Measurements from ENCODE around the gene FGF18. TPM values are rescaled to one million over a fixed set of nuclear protein-coding genes. Genes with fewer than 3 reads are reported as not detected.

FGF18 gene
- total RNA-seq, 1 donor from 2014 or later = 0.33 TPM

- intact Hi-C loops (cut with micrococcal nuclease) = no loop called here
Measured at GRCh38 chr5:171464829-171465228, 45.4 kb downstream of the FGF18 start.

GRCh38 chr5:171467107-171467506 is 47.7 kb downstream of the FGF18 start:
- H3K36me3 Mint-ChIP-seq (ENCODE audit: low read depth) = no peaks in the 10 kb centered on the region
- no peaks in the 10 kb centered on the region for H3K9me3 Mint-ChIP-seq
- no peaks in the 10 kb centered on the region for H3K4me1 Mint-ChIP-seq
- no peak overlapping the region for H3K27ac Mint-ChIP-seq
- intact Hi-C loops (cut with micrococcal nuclease) = no loop called here
- H3K4me3 Mint-ChIP-seq = no peak overlapping the region
- H3K27me3 Mint-ChIP-seq = peaks cover under 1% of the 10 kb centered on the region
- no peak for DNase-seq

More at GRCh38 chr5:171464829-171465228, 45.4 kb downstream of the FGF18 start:
- Mint-ChIP-seq H3K27me3 (no peaks in the 10 kb centered on the region), H3K4me1 (no peaks in the 10 kb centered on the region), H3K27ac (no peak overlapping the region), H3K36me3 (ENCODE audit: low read depth) (no peaks in the 10 kb centered on the region), H3K4me3 (no peak overlapping the region), H3K9me3 (no peaks in the 10 kb centered on the region)
- DNase-seq = no peak

GRCh38 chr5:171469326-171469725 is 49.9 kb downstream of the FGF18 start:
- Mint-ChIP-seq H3K4me3 (no peak overlapping the region), H3K36me3 (ENCODE audit: low read depth) (no peaks in the 10 kb centered on the region), H3K27me3 (peaks cover 3% of the 10 kb centered on the region), H3K9me3 (no peaks in the 10 kb centered on the region), H3K27ac (no peak overlapping the region), H3K4me1 (no peaks in the 10 kb centered on the region)
- intact Hi-C loops (cut with micrococcal nuclease) = no loop called here
- no peak for DNase-seq

GRCh38 chr5:171470420-171470819 is 51.0 kb downstream of the FGF18 start:
- intact Hi-C loops (cut with micrococcal nuclease) = no loop called here
- no peak overlapping the region for H3K27ac Mint-ChIP-seq
- H3K4me1 Mint-ChIP-seq = no peaks in the 10 kb centered on the region
- H3K4me3 Mint-ChIP-seq = no peak overlapping the region
- H3K27me3 Mint-ChIP-seq = peaks cover 3% of the 10 kb centered on the region
- DNase-seq = no peak
- no peaks in the 10 kb centered on the region for H3K36me3 Mint-ChIP-seq (ENCODE audit: low read depth)
- no peaks in the 10 kb centered on the region for H3K9me3 Mint-ChIP-seq

- no peaks in the 10 kb centered on the region for H3K4me1 Mint-ChIP-seq
- no peak for DNase-seq
- no peak overlapping the region for H3K27ac Mint-ChIP-seq
- no peak overlapping the region for H3K4me3 Mint-ChIP-seq
- H3K9me3 Mint-ChIP-seq = no peaks in the 10 kb centered on the region
- H3K36me3 Mint-ChIP-seq (ENCODE audit: low read depth) = no peaks in the 10 kb centered on the region
- peaks cover 13% of the 10 kb centered on the region for H3K27me3 Mint-ChIP-seq
- intact Hi-C loops (cut with micrococcal nuclease) = no loop called here
Measured at GRCh38 chr5:171474230-171474813, 54.9 kb downstream of the FGF18 start.

- no peaks in the 10 kb centered on the region for H3K9me3 Mint-ChIP-seq
- H3K4me1 Mint-ChIP-seq = peaks cover 3% of the 10 kb centered on the region
- no peak for DNase-seq
- H3K36me3 Mint-ChIP-seq (ENCODE audit: low read depth) = no peaks in the 10 kb centered on the region
- peaks cover 13% of the 10 kb centered on the region for H3K27me3 Mint-ChIP-seq
- no peak overlapping the region for H3K4me3 Mint-ChIP-seq
- H3K27ac Mint-ChIP-seq = no peak overlapping the region
- intact Hi-C loops (cut with micrococcal nuclease) = no loop called here
Measured at GRCh38 chr5:171475596-171475995, 56.1 kb downstream of the FGF18 start.

GRCh38 chr5:171476701-171477100 is 57.3 kb downstream of the FGF18 start:
- Mint-ChIP-seq H3K4me1 (peaks cover 3% of the 10 kb centered on the region), H3K9me3 (no peaks in the 10 kb centered on the region), H3K4me3 (no peak overlapping the region), H3K36me3 (ENCODE audit: low read depth) (no peaks in the 10 kb centered on the region), H3K27ac (no peak overlapping the region), H3K27me3 (peaks cover 13% of the 10 kb centered on the region)
- no peak for DNase-seq
- intact Hi-C loops (cut with micrococcal nuclease) = no loop called here

GRCh38 chr5:171477101-171477500 is 57.7 kb downstream of the FGF18 start:
- intact Hi-C loops (cut with micrococcal nuclease) = no loop called here
- Mint-ChIP-seq H3K4me3 (no peak overlapping the region), H3K4me1 (peaks cover 3% of the 10 kb centered on the region)

GRCh38 chr5:171477666-171478065 is 58.2 kb downstream of the FGF18 start:
- no peaks in the 10 kb centered on the region for H3K36me3 Mint-ChIP-seq (ENCODE audit: low read depth)
- H3K4me1 Mint-ChIP-seq = peaks cover 3% of the 10 kb centered on the region
- H3K4me3 Mint-ChIP-seq = no peak overlapping the region

More at GRCh38 chr5:171477101-171477500, 57.7 kb downstream of the FGF18 start:
- H3K36me3 Mint-ChIP-seq (ENCODE audit: low read depth) = no peaks in the 10 kb centered on the region
- H3K27me3 Mint-ChIP-seq = peaks cover 13% of the 10 kb centered on the region
- no peak overlapping the region for H3K27ac Mint-ChIP-seq
- H3K9me3 Mint-ChIP-seq = no peaks in the 10 kb centered on the region
- DNase-seq = no peak

GRCh38 chr5:171478946-171479775 is 59.7 kb downstream of the FGF18 start:
- no peak overlapping the region for H3K4me3 Mint-ChIP-seq
- no peak overlapping the region for H3K27ac Mint-ChIP-seq

More at GRCh38 chr5:171477666-171478065, 58.2 kb downstream of the FGF18 start:
- H3K9me3 Mint-ChIP-seq = no peaks in the 10 kb centered on the region
- H3K27me3 Mint-ChIP-seq = peaks cover 11% of the 10 kb centered on the region
- intact Hi-C loops (cut with micrococcal nuclease) = no loop called here
- H3K27ac Mint-ChIP-seq = no peak overlapping the region
- no peak for DNase-seq

GRCh38 chr5:171479776-171480125 is 60.3 kb downstream of the FGF18 start:
- H3K27me3 Mint-ChIP-seq = peaks cover 11% of the 10 kb centered on the region
- no peaks in the 10 kb centered on the region for H3K36me3 Mint-ChIP-seq (ENCODE audit: low read depth)
- peaks cover 3% of the 10 kb centered on the region for H3K4me1 Mint-ChIP-seq
- no peak overlapping the region for H3K27ac Mint-ChIP-seq
- H3K4me3 Mint-ChIP-seq = no peak overlapping the region
- intact Hi-C loops (cut with micrococcal nuclease) = no loop called here
- no peaks in the 10 kb centered on the region for H3K9me3 Mint-ChIP-seq
- DNase-seq = no peak

More at GRCh38 chr5:171478946-171479775, 59.7 kb downstream of the FGF18 start:
- peak; percentile 57 for DNase-seq
- H3K27me3 Mint-ChIP-seq = peaks cover 11% of the 10 kb centered on the region
- no peaks in the 10 kb centered on the region for H3K9me3 Mint-ChIP-seq
- intact Hi-C loops (cut with micrococcal nuclease) = no loop called here
- H3K36me3 Mint-ChIP-seq (ENCODE audit: low read depth) = no peaks in the 10 kb centered on the region
- peaks cover 3% of the 10 kb centered on the region for H3K4me1 Mint-ChIP-seq

GRCh38 chr5:171480239-171480638 is 60.8 kb downstream of the FGF18 start:
- no peaks in the 10 kb centered on the region for H3K36me3 Mint-ChIP-seq (ENCODE audit: low read depth)
- H3K27me3 Mint-ChIP-seq = peaks cover 11% of the 10 kb centered on the region
- intact Hi-C loops (cut with micrococcal nuclease) = no loop called here
- H3K27ac Mint-ChIP-seq = no peak overlapping the region
- H3K4me3 Mint-ChIP-seq = no peak overlapping the region
- H3K4me1 Mint-ChIP-seq = peaks cover 3% of the 10 kb centered on the region
- no peak for DNase-seq
- no peaks in the 10 kb centered on the region for H3K9me3 Mint-ChIP-seq

GRCh38 chr5:171481571-171482433 is 62.4 kb downstream of the FGF18 start:
- Mint-ChIP-seq H3K27ac (no peak overlapping the region), H3K27me3 (peaks cover 6% of the 10 kb centered on the region), H3K4me3 (no peak overlapping the region), H3K36me3 (ENCODE audit: low read depth) (no peaks in the 10 kb centered on the region), H3K4me1 (peaks cover 3% of the 10 kb centered on the region), H3K9me3 (no peaks in the 10 kb centered on the region)
- intact Hi-C loops (cut with micrococcal nuclease) = no loop called here
- no peak for DNase-seq

- DNase-seq = no peak
- no peaks in the 10 kb centered on the region for H3K9me3 Mint-ChIP-seq
- H3K4me3 Mint-ChIP-seq = no peak overlapping the region
- H3K27me3 Mint-ChIP-seq = peaks cover 5% of the 10 kb centered on the region
- H3K36me3 Mint-ChIP-seq (ENCODE audit: low read depth) = no peaks in the 10 kb centered on the region
- intact Hi-C loops (cut with micrococcal nuclease) = no loop called here
- peaks cover 3% of the 10 kb centered on the region for H3K4me1 Mint-ChIP-seq
- H3K27ac Mint-ChIP-seq = no peak overlapping the region
Measured at GRCh38 chr5:171482434-171482730, 62.9 kb downstream of the FGF18 start.

Measured in activated CD4-positive, alpha-beta T cell treated with anti-CD3 and anti-CD28 coated beads, Interleukin-2, amount 10 ng/mL, durations not matched to agents 24 days and 14 days (primary cell).